GM18519 (cell line): ENCODE results near the gene SEMA3G.

Experiments used
- ATAC-seq: cut with Tn5 transposase; IDR thresholded peaks from one replicate; pipeline ENCODE4 v1.9.1; 2021; ENCODE audit warnings: mild to moderate bottlenecking, moderate library complexity; ENCODE audit not compliant: unreplicated experiment, low FRiP score

The SEMA3G gene

DNA sequence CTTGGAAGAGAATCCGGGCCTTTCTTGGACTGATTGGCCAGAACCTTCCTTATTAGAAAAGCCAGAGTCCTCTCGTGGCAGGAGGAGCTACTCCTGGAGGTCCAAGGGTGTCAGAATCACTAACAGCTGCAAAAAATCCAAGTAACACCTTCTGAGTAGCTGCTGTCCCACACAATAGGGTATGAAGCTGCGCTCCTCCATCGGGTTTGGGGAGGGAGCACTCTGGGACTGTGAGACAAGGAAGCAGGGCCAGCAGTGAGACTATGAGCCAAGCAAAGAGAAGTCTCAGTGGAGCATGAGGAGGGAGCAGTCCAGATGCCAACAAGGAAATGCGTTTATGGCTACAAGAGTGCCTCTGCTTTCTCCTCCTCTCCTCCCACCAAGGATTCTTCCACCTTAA, 21.7 kb downstream of the SEMA3G start:
- ATAC-seq: no peak

- no peak for ATAC-seq
These were observed 22.2 kb downstream of the SEMA3G start for GRCh38 chr3:52422669-52423068.

DNA sequence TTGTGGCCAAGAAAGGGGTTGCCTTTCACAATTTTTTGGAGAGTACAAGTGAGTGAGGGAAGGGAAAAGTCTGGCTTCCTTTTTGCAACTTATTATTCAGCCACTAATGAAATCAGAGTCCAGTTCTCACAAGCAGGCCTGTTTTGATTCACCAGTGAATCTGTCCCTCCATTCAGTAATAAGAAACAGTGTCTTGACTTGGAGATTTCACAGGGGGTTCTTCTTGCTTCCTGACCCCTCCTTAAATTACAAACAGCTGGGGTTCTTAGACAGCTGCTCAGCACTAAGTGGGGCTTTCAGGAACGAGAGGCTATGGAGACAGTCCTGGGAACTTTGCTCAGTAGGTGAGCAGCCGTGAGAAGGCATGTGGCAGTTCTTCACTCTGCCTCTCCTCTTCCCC, 24.5 kb downstream of the SEMA3G start:
- ATAC-seq: no peak

DNA sequence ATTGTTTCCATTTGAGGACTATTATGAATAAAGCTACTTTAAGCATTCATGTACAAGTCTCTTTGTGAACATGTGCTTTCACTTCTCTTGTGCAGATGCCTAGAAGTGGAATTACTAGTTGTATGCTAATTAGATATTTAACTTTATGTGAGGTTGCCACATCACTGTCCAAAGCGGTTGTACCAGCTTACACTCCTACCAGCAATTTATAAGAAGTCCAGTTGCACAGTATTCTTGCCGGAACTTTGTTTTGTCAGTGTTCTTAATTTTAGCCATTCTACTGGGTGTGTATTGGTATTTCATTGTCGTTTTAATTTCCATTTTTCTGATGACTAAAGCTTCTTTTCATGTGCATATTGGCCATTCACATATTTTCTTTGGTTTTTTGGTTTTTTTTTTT, 29.1 kb downstream of the SEMA3G start:
- no peak for ATAC-seq

DNA sequence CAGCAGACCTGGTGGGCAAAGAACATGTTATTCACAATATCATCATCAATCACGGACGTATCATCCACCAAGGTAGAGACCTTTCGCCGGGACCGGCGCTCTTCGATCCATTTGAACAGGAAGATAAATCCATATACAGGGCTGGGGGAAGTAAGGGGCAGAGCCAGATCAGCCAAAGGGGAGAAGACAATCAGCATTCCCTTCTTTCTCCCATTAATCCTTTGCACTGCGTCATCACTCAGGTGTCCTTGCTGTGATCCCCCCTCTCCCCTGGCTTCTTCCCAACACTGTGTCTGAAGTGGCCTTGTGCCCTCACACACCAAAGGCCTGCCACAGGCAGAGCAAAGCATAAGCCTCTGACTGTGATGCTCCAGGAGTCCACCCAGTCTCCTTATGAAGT, 36.4 kb downstream of the SEMA3G start:
- ATAC-seq: no peak

GRCh38 chr3:52407779-52408178, 37.1 kb downstream of the SEMA3G start:
- no peak for ATAC-seq

GRCh38 chr3:52406791-52407510, 38.0 kb downstream of the SEMA3G start:
- ATAC-seq: no peak

DNA sequence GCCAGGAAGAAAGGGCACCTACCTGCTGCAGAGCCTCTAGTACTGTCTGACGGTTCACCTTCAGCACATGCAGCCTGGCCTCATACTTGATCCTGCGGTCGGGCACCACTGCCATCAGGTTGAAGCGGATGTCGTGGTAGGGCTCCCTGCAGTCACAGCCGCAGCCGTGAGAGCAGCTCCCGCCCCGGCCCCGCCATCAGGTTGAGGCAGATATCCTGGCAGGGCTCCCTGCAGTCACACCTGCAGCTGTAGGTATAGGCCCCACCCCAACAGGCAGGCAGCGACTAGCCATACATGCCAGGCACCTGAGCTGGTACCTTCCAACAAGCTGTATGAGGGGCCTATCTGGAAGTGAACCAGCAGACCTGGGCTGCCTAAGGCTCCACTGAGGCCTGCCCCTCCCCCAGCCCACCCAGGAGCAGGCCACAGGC, 38.7 kb downstream of the SEMA3G start:
- no peak for ATAC-seq

DNA sequence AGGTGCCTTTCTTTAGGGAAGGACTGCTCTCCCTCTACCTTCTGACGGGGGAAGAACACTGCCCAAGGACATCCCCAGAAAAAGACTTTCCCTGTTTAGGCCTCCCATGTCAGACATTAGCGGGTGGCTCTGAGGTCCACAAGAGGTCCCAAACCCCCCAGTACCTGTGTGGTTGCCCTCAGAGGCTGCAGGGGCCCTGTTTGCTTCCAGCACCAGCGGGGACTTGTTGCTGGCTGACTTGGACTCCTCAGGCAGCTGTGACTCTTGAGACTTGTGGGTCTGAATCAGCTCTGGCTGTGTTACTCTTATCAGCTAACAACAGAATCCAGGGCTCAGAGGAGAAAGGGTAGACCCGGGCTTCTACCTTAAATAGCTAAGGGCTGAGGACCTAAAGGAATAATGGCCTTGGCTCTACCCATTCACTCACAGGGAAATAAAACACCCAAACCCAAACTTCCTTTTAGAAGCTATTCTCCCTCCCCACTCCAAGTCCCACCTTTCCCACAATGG, 39.2 kb downstream of the SEMA3G start:
- no peak for ATAC-seq

DNA sequence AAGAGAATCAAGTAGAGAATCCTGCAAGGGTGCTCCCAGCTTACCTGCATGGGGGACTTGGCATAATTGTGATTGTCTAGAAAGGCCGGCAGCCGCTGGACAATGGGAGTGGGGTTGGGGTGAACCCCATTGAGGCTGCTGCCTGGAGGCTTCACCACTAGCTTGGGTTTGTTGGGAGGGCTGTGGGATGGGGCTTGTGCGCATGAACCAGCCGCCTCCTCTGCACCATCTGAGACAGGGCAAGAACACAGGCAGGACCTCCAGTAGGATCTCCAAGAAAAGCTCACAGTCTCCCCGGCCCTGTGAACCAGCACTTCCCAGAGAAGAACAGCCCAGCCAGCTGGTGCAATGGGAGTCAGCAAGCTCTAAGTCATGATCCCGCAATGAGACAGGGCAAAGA, 39.8 kb downstream of the SEMA3G start:
- no peak for ATAC-seq

GRCh38 chr3:52404391-52404790, 40.5 kb downstream of the SEMA3G start:
- ATAC-seq: no peak

DNA sequence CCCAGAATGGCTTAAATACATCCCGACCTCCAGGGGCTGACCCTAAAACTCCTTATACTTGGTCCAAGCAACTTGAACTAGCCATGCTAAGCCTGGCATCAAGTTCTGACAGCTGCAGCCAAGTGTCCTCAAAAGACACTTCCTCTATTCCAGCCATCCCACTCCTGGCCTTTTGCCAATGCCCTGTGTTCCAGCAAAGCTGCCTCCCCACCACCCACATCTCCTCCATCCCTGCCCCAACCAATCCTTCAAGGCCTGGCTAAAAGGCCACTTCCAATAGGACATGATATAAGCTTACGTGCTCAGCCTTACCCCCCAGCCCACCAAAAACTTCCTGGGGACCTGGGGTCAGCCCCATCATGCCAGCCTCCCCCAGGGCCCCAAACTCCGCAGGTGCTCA, 40.9 kb downstream of the SEMA3G start:
- no peak for ATAC-seq

- ATAC-seq: no peak
These were observed 41.5 kb downstream of the SEMA3G start for GRCh38 chr3:52403271-52403841.

DNA sequence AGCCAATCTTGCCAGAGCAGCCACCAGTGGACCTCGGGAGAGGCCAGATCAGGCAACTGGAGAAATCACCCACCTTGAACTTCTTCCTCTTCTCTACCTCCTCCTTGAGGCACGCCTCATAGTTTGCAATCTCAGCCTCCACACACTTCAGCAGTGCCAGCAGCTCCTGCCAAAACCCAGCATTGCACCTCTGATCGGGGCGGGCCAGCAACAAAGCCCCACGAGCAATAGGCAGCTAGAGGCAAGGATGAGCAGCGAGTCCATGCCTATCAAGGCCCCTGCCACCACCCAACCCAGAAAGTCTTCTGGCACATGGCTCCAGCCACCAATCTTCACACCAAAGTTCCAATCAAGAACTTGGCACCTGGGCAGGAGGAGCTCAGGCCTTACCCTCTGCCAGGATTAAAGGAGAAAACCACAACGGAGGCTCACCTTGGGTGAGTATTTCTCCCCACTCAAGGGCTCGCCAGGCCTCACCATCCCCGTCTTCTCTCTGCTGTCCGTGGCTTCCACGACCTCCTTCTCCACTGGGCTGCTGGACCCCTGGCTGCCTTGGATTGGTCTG, 42.1 kb downstream of the SEMA3G start:
- ATAC-seq: no peak

DNA sequence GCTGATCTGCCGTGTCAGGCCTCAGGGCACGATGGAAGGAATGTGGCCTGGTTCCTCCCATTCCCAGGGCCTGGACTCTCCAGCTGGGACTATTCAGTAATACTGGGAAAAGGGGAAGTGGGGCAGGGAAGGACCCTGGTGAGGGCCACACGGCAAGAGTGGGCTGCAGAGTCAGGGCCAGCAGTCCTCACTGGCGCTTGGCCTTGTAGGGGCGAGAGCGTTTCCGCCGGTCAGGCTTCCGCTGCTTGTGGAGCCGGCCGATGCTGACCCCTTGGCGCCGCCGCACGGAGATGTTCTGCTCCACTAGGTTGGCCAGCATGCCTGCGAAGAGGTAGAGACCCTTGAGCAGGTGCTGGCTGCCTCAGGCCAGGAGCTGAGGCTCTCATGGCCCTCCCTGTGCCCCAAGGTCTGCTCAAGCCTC, 42.8 kb downstream of the SEMA3G start:
- ATAC-seq: no peak

- no peak for ATAC-seq
These were observed 43.4 kb downstream of the SEMA3G start for GRCh38 chr3:52401551-52401950.

DNA sequence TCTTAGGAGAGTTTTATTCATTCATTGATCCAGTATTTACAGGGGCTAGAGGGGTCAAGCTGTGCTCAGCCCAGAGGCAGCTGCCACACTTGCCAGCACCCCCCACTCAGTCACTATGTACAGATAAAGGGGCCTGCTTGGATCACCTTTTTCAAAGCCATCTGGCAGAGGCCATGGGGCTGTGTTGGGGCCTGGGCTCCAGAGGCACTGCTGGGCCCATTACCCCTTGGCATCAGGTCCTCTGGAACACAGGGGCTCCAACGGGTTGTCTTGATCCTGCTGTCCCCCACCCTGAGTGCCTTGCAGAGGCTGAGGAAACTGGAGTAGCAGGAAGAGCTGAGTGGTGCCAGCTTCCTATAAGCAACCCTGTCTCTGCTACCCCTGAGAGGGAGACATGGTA, 43.9 kb downstream of the SEMA3G start:
- no peak for ATAC-seq

- ATAC-seq: no peak
These were observed 44.6 kb downstream of the SEMA3G start for GRCh38 chr3:52400275-52400793.

DNA sequence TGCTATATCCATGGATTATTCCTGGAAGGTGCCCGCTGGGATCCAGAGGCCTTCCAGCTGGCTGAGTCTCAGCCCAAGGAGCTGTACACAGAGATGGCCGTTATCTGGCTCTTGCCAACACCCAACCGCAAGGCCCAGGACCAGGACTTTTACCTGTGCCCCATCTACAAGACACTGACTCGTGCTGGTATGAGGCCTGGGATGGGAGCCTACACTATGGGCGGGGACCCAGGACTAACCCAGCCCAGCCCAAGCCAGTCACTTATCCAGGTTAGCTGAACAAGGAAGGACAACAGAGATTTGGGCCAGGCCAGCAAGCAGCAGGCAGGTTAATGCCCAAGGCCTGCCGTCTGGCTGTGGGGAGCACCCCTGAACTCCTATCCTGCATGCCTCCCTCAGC, 45.3 kb downstream of the SEMA3G start:
- ATAC-seq: no peak

DNA sequence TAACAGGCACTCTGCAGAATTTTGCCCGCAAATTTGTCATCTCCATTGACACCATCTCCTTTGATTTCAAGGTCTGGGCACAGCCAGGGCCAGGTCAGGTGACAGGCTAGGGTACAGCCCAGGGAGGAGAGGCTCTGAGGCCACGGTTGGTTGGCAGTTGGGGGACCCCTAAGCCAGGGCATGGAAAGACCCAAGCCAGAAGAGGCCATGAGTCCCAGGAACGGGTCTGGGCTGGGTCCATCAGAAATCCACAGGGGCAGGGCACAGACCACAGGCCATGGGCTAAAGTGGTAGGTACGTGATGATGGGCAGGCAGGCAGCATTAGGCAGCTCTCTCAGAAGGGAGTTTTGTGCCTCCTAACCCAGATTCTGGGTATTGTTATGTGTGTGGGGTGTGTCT, 45.8 kb downstream of the SEMA3G start:
- ATAC-seq: no peak

DNA sequence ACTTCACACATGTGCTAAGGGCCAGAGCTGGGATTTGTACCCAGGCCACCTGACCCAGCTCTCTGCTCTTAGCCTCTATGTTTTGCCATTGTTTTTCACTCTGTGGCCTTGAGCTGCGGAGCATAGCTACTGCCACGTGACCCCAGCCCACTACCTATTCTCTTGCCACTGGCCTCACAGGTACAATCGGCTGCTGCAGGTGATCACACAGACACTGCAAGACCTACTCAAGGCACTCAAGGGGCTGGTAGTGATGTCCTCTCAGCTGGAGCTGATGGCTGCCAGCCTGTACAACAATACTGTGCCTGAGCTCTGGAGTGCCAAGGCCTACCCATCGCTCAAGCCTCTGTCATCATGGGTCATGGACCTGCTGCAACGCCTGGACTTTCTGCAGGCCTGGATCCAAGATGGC, 46.2 kb downstream of the SEMA3G start:
- no peak for ATAC-seq
